Activated CD8-positive, alpha-beta memory T cell treated with anti-CD3 and anti-CD28 coated beads for 1 hour (primary cell): ENCODE data around the gene SEMA3C.

Source experiments
- DNase-seq, 2 donors: peaks; one replicate each; pipeline ENCODE4 v3.0.0-alpha.2; 2020; ENCODE audit warnings: low read depth in 1 of 2; ENCODE audit errors: extremely low read depth in 1 of 2

SEMA3C gene

DNA sequence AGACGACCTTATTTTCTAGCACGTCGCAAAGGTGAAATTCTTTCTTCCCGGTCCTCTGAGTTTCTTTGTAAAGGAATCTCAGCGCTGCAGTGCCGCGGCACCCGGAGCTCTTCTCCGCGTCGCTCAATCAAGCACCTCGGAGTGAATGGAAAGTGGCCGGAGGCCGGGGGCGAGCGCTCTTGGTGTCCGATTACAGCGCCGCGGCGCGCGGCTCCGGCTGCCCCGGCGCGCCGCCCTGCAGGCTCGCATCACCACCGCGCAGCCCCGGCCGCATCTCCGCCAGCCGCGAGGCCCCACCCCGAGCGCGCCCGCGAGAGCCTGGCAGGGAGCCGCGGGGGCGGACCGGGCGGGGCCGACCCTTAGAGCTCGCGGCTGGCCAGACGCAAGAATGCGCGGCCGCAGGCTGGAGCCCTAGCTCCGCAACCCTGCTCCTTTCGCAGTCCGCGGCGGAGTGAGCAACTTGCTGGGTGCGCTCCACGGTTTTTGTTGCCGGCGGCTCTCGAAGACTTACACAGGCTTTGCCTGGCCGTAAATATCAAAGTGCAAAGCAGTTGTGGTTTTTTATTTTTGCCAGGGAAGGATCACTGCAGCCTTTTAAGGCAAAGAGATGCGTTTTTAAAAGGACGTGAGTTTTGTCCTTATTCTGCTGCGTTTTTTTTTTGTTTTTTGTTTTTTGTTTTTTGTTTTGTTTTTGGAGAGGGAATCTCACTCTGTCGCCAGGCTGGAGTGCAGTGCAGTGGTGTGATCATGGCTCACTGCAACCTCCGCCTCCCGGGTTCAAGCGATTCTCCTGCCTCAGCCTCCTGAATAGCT is at the start of gene SEMA3C:
SEMA3C (minus strand) TSS at position 143 of the 813 bp plus-strand sequence. CDS start 2,270 bp downstream, outside the sequence.
- DNase-seq: peak in 1 of 2 donors; percentile 0

DNA sequence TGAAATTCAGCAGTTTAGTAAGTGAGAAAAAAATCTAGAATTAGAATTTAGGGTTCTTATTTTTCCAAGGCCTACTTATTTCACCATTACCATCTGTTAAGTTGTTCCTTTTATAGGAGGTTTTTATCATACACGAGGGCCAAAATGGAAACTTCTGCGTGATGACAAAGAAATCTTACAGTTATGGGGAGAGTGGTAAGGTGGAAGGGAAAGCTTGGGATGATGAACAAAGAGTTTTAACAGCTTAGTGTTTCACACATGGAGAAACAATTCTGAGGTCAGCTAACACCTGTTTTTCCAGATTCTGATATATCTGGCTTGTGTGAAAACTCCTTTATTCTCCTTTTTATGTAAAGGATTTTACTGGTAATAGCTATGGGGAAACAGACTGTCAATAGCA is 49.8 kb upstream of the SEMA3C start:
- no peak for DNase-seq

DNA sequence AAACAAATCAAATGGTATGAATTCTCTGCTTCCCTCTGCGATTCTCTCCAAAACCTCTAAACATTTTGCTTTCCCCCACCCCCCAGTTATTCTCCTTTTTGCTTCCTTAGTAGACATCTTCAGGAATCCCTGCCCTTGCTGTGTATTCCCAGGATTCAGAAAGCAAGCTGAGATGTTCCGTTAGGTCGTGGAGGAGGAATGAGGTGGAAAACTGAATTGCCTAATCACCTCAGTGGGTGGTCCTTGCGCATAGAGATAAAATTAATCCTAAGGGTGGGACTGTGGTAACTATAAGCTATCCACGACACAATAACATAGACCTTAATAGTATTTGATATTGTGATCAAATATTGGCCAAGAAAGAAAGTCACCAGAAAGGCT is 49.1 kb upstream of the SEMA3C start:
- no peak for DNase-seq

DNA sequence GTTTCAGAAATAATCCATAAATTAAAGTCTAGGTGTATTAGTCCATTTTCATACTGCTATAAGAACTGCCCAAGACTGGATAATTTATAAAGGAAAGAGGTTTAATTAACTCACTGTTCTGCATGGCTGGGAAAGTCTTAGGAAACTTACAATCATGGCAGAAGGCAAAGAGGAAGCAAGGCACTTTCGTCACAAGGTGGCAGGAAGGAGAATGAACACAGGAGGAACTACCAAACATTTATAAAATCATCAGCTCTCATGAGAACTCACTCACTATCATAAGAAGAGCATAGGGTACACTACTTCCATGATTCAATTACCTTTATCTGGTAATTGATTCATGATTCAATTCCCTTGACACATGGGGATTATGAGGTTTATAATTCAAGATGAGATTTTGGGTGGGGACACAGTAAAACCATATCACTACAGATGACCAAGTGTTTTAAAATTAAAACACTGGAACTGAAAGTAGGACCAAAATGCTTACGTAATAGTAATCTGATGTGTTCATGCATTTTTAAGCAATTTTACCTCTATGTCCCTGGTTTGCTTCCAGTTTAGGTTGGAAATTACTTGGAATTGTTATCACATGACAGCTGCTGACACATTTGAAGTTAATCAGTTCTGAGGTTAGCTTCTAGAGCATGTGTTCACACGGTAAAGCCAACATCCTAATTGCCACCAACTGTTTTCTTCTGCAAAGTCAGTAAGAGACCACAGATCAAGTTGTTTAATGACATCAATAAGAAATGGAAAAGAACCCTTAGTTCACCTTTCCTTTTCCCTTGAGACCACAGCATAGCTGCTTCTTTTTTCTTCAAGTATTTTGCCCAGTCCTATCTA is 48.4 kb upstream of the SEMA3C start:
- DNase-seq: no peak

DNA sequence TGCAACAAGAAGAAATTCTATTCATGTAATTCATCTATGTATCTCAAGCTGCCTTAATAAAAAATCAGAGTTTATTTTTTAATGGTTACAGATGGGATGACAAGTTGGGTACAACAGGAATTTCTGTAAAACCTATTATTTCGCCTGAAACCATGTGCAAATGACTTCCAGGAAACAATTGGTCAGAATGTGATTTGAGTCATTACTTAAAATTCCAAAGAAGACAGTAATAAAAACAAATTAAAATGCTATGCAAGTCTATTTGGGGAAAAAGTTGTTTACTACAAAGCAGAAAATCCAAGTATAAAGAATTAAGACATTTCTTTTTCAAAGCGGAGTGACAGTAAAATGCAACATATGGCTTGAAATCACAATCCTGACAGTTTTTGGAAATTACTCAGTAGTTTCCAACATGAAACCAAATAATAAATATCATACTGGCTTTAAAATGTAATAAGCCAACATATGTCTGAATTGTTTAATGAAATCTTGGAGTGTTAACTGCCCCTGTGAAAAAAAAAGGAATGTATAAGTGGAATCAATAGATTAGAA is 41.5 kb upstream of the SEMA3C start:
- DNase-seq: no peak

DNA sequence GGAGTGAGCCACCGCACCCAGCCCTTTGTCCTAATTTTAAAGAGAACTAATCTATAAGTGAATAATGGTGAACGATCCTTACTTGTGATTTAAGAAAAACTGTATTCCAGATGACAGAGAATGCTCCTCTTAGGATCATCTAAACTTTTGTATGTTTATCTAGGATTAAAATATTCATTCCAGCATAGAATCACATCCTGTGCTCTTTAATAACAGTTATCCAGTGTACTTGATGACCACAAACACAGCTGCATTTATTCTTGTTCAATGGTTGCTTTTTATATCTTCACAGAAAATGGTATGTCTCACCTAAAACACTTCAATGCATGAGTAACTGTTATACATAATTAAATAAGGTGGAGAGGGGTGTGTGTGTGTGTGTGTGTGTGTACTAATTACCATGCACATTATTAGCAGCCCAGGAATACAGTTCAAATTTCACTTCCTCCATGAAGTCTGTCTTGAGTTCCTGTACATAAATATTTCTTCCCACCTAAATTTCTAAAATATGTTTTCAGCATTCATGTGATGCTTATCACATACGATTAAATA is 38.5 kb upstream of the SEMA3C start:
- DNase-seq: no peak

DNA sequence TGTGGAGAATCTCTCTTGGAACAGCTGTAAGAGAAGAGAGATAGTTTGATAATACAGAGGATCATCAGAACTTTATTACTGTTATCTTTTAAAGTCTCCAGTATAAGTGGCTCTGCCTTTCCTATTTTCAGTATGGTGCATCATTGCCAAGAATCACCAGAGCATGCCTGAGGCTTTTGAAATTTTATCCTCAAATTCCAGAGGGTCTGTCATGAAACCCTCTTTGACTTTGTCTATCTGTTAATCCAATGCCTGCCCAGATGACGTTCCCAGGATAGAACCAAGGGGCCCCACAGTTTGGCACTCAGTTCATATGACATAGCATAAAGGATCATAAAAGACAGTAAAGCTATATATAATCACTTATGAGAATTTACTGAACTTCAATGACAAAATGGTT is 35.3 kb upstream of the SEMA3C start:
- no peak for DNase-seq

DNA sequence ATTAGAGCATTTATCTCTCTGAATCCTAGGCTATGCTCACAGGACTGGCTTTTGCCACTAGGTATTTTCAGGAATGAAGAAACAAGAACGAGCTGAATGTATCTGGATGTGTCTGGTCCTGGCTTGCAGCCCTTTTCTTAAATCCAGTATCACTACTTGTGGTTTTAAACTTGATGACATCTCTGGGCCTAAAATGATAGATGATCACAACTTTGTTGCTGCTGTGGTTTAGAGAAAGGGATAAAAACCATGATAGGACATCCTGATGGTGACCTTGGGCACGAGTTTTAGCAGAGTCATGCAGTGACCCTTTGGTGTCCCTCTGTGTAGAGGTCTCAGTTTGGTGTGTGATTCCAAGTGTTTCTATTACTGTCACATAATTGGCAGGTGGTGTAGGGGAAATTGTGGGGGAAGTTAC is 31.7 kb upstream of the SEMA3C start:
- no peak for DNase-seq

DNA sequence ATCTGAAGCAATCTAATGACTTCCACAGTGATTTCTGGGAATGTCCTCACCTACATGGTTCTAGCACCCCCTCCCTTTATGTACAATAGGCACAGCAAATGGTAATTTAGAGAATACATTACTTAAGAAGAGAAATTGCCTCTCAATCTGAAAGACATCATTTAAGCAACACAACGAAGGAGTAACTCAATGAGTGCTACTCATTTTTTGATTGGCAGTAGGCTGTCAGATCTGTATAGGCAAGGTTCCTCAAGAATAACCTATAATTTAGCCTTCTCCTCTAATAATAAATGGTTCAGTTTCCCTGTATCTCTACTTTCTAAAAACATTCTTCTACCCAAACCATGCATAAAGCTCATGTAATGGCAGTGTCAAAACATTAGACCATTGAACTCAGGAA is 30.6 kb upstream of the SEMA3C start:
- DNase-seq: no peak

DNA sequence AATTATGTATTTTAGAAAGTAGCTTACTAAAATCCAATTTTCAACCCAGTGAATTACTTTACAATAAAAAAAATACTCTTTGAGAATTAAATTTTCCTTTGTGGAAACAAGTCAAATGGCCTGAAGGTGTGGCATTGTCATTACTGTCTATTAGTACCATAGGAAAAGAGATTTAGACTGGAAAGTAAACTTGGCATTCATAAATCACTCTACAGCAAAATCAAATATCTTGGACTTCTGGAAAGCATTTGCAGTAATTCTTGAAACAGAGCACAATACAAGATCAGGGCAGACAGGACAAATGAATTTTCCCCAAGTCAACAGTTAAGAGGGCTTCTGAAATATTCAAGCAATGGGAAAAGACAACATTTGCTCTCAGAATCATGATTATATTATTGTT is 28.0 kb upstream of the SEMA3C start:
- no peak for DNase-seq

DNA sequence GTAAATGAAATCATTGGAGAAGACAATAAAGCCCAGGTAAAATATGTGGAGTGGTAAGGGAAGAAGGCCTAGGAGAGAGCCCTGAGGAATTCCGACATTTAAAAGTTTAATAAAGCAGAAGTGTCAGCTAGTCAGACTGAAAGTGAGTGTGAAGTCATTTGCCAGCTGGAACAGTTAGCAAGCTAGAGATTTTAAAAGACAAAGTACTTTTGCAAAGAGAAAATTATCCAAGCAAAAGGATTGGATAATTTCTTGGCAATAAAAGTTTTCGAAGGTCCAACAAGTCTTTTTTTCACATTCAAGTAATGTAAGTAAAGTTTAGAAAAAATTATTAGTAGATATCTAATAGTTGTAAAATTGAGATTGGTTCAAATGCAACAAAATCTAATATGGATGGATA is 27.1 kb upstream of the SEMA3C start:
- no peak for DNase-seq

DNA sequence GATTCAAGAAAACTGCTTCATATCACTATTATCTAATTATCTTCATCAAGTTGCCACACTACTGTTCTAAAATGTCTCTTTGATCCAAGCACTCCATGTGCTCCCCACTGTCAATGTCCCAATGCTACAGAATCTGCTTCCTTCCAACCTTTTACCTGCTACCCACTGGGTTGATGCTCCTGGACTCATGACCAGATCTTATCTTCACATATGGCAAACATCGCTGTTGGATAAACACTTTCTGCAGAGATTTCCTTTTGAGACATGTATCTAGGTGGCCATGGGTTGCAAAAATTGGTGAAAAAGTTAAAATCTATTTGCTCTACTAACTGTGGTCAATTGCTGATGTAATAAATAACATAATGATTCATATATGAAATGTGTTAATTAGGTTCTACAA is 24.5 kb upstream of the SEMA3C start:
- DNase-seq: no peak

DNA sequence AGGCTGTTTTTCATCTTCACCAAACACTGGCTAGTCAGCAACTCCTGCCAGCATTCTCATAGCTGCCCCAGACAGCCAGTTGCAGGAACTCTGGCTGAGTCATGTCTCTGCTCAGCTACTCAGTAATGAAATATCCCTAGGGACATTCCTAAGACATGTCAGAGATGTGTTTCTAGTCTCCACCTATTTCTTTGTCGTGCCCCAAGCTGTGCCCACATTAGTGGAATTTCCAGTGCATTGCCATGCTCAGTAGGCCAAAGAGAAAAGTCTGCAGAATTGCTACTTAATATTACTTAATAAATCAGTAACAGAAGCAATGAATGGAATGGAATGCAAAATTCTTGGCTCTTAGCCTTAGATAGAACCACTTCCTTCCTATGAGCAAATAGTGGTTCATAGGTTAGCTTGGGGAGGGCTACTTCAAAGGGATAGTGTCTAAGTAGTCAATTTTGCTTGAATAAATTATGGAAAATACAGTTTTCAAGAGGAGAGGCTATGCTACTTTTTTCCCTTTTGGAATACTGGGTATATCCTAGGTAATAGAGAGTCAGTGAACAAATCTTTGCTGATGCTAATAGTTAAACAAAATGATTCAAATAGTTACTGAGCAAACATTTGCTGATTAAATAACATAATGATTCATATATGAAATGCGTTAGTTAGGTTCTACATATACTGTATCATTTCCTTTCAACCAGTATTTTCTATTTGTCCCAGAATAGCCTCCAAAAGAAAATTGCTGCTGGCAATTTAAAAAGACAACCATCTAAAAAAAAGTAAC is 23.6 kb upstream of the SEMA3C start:
- no peak for DNase-seq

DNA sequence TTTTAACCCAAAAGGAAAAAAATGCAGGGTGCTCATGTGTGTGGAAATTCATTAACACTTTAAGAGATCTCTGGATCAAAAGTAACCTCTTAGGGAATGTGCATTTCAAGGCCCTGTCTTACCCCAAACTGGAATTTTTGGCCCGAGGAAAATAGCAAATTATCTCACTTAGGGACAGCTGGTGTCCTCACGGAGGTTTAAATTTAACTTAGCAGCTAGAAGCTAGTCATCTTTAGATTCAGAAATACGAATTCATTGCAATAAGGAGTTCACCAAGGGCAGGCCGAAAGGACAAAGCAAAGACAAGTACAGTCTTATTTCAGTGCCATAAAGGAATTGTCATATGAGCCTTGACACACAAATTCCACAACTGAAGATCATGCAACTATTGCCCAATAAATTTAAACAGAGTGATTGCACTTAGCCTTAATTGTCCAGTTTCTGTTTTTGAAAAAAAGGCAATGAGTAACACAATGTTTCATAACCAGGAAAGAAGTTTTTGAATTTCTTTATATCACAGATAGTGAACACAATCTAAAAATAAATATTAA is 22.4 kb upstream of the SEMA3C start:
- no peak for DNase-seq

DNA sequence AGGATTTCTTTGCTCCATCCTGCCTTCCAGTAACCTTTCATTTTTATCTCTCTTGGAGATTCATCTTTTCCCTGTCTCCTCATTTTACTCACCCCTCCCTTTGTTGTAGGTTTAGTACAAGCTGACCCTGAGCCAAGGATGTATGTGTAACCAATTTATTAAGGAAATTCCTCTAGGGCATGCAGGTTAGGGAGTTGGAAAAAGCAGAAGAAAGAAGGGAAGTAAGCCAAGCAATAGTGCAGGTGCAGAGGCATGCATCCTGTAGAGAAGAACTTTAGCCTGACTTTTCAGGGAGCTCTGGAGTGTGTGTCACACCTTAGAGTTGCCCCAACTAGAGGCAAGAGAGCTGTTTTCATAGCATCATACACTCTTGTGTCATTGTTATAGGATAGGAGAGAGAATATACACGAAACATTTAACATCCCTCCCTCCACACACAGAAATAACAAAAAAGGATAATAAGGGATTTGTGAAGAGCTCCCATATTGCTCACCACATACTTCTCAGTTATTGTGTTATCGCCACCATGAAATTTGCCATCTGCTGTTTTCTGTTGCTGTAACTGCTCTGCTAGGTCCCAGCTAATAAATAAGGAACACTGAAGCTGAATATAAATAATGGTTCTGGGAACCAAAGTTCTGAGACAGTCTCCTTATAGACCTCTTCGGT is 21.8 kb upstream of the SEMA3C start:
- DNase-seq: no peak

DNA sequence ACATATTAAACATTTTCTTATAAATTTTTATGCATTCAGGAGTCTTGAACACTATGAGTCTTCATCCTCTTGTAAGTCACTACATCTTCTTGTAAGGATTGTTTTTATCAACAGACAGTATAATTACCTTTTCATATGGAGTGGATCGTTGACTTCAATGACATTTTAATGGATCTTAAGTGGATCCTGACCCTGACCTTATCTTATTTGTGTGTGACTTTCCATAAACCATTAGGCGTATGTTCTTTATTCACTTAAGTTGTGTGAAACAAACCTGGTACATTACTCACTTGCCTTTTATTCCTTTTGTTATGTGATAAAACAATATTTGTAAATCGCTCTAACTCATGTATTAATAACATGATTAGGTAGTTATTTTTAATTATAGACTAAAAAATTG is 18.5 kb upstream of the SEMA3C start:
- DNase-seq: no peak

DNA sequence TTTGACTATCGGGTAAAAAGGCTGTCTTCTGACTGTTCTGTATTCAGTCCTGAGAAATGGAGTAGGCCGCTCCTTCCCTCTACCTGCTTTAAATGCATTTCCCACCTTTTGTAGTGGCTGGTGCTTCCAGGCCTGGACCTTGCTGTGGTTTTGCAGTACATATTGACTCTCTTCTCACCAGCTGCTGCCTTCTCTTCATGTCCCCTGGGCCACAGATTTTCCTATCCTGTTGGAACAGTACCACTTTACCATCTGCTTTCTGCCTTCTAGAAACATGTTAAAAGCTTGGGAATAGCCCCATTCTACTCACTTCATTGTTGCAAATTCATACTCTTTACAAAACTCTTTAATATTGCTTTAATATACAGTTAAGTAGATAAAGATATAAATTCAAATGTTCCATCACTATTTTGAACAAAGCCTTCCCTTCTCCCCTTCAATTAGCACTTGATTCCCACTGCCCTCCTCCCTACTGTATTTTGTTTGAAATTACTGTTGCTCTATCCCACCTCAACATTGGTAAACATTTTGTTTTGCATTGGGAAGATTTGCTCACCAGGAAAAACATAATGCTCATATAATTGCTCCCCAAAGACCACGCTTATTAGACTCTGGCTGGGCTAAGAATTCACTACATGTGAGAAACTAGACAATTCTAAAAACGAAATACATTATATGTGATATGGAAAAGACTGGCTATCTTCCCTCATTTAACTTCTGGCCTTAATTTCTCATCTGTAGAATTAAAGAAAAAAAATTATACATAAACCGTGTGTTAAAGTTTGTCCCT is 17.3 kb upstream of the SEMA3C start:
- DNase-seq: no peak

DNA sequence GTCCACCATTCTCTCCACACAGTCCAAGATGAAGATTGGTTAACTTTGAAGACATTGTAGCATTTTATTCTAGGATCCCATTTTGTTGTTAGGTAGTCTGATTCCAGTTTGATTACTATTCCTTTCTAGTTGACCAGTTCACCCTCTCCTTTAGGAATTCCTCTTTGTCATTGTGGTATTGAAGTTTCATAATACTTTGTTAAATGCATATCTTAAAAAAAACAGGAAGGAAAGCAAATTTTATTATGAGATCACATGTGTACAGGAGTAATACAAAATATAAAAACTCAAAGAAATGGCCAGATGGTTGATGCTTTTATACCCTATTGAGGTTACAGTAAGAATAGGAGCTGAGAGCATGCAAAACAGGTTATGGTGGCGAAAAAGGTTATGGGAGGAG is 15.5 kb upstream of the SEMA3C start:
- DNase-seq: no peak

DNA sequence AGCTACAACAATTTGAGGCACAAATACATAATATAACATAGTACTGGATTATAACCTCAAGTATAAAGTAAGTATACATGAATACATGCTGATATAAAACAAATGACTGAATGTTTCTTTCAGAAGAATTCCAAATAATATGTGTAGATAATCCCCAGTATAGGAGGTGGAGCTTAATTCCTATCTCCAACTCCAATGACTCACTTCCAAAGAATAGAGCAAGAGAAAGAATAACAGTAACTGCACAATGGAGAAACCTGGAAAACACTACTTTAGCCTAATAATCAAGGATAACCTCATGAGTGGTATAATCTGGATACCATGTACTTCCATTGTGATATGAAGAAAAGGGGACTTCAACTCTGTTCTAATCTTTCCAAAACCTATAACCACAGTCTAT is 13.7 kb upstream of the SEMA3C start:
- DNase-seq: no peak
